Stimulated activated CD4-positive, alpha-beta T cell treated with anti-CD3 and anti-CD28 coated beads, Interleukin-2, amount 100 ng/mL, for 24 hours (primary cell): Measurements from ENCODE around the gene HVCN1.
A peak's percentile ranks its signal among the peaks of the same experiment; 100 is the strongest.

Experiments used
- DNase-seq, 2 donors: peaks; one replicate each; pipeline ENCODE4 v3.0.0-alpha.2; 2020

HVCN1 gene

DNA sequence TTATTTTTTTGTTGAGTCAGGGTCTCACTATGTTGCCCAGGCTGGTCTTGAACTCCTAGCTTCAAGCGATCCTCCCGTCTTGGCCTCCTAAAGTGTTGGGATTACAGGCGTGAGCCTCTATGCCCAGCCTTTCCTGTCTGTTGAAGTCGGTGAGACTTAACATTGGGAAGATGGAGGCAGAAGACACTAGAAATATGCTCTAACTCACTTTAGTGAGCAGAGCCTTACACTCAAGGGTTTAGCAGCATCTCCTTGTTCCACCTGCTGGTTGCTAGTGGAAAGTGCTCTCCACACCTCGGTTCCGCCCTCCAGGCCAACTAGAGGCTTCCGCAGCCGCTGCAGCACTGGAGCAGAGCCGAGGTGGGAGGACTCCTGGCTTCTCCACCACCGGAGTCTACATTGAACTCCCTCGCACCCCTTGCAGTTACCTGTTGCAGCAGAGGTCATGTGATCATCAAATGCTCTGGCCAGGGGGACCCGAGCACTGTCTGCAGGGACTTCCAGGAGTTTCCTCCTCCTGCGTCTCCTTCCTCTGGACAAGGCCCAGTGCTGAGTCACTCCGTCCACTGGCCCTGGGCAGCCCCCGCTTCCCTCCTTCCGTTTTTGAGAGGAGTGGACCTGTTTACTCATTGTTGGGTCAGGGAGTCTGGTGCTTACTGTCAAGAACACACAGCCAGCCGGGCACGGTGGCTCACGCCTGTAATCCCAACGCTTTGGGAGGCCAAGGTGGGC lies 9.4 kb upstream of the HVCN1 start:
- DNase-seq: peak; percentile 77 to 79

DNA sequence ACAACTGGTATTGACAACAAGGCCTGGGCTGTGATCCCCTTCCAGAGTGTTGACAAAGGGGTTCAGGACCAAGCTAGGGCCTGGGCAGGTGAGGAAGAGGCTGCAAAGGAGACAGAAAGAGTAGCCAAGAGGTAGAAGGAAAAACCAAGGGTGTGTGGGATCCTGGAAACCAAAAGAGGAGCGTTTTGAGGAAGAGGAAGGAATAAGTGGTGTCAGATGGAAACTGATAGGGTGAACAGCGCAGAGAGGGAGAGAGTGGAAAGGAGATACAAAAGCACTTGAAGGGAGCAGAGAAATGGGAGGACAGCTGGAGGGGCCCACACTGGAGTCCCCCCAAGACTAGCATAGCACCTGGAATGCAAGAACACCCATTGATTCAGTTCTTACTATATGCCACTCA lies 8.3 kb upstream of the HVCN1 start:
- DNase-seq: no peak

DNA sequence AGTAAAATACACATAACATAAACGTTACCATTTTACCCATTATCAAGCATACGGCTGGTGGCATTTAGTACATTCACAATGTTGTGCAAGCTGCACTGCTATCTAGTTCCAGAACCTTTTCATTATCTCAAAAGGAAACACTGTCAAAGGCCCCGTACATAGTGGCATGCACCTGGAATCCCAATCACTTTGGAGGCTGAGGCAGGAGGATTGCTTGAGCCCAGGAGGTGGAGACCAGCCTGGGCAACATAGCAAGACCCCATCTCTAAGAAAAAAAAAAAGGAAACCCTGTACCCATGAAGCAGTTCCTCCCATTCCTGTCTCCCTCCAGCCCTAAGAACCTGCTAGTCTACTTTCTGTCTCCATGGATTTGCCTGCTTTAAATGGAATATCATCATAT lies 7.4 kb upstream of the HVCN1 start:
- DNase-seq: no peak

DNA sequence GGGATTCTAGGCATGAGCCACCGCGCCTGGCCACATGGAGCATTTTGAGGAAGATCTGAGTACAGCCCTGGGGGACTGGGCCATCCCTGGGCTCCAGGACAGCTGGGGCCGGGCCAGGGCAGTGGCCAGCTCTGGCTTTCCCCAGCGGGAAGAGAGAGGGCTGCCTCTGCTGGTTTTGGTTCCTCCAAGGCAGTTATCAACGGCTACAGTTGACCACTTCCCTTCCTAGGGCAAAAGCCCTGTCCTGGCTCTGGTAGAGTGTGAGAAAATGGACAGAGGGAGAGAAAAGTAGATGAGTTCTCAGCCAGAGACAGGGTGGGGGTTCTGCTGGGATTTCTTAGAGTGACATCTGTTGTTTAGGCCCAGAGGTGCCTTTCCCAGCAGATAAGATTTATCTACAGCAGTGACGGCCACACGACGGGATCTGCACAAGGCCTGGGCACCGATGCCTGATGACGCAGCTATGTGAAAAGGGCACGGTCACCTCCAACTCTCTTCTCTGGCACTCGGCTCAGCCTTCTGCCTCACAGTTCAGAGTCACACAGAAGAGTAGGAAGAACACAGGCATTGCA lies 5.5 kb upstream of the HVCN1 start:
- DNase-seq: no peak

DNA sequence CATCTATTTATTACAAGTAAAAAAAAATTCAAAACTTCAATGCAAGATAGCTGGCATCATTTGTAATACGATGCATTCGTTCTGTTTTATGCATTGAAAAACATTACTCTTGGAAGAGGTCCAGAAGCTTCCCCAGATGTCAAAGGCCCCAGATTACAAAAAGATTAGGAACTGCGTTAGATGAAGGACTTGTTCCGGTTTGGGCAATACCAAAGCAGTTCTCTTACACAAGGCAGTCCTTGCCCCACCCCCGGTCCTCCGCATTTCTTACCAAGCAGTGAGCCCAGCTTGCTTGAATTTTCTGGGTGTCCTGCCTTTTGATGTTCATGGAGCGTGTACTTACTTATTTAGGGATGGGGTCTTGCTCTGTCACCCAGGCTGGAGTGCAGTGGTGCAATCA lies 4.8 kb upstream of the HVCN1 start:
- DNase-seq: no peak

DNA sequence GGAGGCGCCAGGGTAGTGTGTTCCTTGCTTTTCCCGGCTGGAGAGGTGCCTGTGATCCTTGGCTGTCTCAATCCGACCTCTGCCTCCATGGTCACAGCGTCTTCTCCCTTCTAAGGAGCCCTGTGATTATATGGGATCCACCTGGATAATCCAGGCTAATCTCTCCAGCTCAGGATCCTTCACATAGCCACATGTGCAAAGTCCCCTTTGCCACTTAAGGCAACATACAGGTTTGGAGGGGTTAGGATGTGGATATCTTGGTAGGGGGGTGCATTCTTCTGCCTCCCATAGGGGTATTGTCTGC lies 1.2 kb upstream of the HVCN1 start:
- DNase-seq: no peak

DNA sequence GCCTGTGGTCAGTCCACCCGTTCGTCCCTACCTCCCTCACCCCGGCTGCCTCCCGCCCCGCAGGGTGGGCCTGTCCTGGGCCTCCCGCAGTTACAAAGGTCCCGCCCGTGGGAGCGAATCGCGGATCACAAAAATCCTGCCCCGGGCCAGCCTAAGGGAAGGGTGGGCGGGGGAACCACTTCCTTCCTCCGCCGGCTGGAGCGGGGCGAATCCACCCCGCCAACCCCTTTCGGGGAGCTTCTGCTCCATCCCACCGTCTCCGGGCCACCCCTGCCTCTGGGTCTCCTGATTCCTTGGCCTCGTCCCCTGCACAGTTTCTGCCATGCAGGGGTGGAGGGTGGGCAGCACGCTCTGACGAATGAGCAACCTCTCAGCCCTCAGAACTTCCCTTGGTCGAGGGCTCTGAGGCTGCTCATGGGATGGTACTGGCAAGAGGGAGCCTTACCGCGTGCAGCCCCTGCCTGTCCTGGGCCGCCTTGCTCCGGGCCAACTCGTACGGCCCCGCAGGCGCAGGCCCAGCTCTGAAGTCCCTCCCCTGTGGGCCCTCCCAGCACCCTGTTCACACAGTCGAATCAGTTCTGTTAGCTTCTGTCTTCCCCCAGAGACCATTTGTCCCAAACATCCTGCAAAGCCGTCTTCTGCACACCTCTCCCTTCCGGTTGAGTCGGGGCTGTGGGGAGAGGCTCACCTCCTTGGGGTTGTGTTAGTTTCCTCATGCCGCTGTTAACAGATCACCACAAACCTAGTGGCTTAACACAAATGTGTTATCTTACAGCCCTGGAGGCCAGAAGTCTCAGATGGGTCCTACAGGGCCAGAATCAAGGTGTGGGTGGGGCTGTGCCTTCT lies 589 bp upstream of the HVCN1 start:
- DNase-seq: peak; percentile 44 to 62

DNA sequence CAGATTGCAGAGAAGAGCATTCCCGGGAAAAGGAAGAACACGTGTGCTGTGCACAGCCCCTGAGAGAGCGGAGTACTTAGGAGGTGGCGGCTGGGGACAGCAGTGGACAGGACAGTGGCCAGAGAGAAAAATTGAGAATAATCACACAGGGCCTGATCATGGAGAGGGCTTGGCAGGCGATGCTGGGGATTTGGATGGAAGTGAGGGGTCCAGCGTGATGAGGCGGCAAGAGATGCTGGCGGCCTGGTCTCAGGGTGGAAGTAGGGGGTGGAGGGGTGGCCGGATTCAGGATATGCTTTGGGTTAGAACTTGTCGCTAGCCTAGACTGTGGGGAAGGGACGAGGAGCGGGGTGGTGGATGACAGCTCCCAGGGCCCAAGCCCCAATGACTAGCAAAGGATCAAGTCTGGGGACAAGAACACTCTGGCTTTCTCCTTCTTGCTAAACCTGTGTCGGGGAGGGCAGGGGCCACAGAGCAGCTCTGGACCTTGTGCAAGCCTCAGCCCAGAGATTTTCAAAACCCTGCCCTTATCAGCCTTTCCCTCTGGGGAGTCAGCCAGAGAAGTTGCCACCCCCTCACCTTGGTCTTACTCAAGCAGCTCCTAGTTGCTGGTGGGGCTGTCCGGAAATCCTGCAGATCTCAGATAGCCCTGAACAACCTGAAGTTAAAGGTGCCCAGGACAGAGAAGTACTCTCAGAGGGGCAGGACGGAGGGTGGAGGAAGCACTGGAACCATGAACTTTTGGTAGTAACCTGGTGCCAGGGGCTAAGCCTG lies 1.3 kb downstream of the HVCN1 start:
- no peak for DNase-seq

DNA sequence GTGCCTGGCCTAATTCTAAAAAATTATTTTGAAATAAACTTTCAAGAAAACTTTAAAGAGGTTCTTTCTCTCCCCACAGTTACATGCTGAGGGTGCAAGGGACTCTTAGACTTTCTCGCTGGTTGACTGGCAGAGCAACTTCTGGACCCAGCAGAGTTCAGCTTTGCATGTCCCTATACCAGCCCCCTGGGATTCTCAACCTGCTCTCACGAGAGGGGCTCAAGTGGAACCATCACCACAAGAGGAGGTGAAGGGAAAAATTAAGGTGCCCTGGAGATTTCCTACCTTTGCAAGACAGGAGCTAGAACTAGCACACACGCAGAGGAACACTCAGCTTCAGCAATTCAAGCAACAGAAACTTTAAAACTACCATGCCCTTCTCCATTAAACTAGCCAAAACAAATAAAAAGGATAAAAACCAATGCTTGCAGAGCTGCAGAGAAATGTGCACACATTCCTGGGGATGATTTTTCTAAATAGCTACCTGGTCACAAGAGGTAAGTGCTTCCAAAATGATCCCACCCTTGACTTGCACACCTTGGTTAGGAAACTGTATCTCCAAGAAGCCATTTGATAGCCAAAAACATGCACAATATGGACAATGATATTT lies 2.5 kb downstream of the HVCN1 start:
- no peak for DNase-seq

DNA sequence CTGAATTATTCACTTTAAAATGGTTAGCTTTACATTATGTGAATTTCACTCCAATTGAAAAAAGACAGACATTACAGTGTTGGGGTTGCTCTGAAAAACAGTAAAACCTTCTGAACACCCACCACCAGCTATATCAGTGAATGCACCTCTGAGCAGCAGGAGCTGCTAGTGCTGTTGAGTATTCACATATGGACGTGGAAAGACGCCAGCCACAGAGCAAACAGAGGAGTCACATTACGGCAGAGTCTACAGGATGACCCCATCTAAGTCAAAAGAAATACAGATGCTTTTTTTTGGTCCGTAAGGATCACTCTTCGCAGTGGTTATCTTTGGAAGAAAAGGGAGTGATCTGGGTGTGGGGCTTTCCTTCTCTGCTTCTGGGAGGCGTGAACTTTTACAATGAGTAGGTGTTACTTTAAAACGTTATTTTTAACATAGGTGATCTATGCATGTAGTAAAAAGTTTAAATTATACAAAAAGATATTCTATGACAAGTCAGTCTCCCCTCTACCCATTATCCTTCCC lies 4.5 kb downstream of the HVCN1 start:
- no peak for DNase-seq

DNA sequence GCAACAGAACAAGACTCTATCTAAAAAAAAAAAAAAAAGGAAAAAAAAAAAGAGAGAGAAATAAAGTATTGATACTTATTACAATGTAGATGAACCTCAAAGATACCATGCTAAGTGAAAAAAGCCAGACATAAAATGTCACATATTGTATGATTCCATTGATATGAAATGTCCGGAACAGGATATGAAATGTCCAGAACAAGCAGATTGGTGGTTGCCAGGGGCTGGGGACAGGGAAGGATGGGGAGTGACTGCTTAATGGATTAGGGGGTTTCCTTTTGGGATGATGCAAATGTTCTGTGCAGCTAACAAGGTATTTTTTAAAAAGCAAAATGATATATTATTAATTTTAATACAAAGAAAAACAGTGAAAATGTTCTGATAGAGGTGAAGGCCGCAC lies 5.0 kb downstream of the HVCN1 start:
- DNase-seq: no peak

DNA sequence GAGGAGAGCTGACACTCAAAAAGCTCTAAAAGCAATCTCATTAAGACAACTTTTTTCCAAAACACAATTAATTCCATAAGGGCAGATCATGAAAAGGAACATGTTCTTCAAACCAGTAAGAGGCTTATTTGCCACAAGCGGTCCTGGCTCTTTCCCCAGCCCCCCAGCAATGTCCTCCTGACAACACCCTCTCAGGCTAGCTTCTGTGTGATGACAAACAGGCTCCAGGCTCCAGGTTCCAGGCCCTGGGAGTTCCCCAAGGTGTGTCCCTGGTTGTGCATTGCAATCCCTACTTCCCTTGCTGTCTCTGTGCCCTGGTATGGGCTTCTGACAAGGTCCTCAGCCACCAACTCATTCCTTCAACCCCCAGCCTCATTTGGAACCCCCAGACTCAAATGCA lies 8.9 kb downstream of the HVCN1 start:
- no peak for DNase-seq

DNA sequence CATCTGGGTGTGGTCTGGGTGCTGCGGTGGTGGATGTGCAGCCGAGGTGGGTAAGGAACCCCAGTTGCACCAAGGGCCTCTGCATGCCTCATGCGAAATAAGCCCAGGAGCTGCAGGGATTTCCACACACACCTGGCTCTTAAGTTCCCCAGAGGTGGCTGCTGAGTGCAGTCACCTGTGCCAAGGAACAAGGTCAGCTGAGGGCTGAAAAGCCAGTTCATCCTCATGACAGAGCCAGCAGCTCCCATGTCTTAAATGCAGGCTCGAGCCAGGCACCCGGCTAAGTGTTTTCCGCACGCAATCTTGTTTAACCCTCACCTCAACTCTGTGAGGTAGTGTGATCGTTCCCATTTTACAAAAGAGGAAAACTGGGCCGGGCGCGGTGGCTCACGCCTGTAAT lies 9.7 kb downstream of the HVCN1 start:
- DNase-seq: no peak

DNA sequence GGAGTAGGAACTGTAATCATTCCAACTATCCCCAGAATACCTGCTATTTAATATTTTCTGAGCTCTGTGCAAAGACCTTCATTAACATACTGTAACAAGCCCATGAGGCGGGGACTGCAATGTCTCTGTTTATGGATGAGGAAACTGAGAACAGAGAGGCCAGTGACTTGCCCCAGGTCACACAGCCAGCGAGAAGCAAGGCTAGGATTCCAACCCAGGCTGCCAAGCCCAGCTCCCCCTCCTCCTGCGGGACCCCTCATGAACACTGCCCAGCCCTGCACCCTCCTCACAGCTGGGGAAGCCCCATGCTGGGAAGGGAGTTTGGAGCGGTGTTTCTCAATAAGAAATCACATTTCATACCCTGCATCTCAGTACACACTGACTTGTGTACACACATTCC lies 10.9 kb downstream of the HVCN1 start:
- no peak for DNase-seq

DNA sequence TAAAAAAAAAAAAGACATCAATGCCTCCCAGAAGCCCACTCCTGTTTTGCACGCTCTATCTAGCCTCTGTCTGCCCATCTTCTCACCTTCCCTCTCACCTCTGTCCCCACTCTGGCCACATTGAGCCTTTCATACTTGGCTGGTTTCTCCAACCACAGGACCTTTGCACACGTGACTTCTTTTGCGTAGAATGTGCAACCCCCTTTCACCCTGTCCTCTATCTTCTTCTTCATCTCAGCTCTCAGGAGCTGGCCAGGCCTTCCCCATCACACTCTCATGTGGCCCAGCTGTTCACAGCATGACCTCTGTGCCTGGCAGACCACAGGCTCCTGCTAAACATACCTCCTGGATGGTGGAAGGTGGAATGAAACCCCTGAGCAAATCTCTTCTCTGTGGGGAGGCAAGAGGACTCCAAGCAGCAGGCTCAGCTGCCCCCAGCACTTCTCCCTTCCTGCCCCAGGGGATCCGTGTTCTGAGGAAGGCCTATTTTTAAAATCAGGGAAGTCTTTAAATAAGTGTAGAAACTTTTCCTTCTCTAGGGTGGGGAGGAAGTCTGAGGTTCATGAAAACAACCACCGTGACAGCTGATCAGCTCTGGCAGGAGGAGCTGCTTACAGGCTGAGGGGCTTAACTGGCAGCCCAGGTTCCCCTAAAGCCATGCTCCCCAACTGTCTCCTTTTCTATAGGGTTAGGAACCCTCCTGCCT lies 11.6 kb downstream of the HVCN1 start:
- no peak for DNase-seq

DNA sequence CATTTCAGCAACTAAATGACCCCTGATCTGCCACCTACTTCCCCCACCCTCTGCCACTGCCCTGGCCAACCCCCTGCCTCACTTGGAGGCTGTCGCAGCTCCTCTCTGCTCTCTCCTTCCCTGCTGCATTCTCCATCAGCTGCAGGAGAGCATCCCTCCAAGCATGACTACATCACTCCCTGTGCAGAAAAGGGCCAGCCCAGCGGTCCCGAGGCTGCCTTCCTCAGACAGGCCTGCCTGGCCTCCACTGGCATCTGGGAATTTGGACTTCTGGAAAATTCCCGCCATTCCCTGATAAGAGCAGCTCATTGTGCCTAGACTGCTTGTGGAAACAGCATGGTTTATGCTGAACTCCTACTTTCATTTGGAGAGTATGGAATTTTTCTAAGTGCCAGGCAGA lies 12.7 kb downstream of the HVCN1 start:
- DNase-seq: no peak

DNA sequence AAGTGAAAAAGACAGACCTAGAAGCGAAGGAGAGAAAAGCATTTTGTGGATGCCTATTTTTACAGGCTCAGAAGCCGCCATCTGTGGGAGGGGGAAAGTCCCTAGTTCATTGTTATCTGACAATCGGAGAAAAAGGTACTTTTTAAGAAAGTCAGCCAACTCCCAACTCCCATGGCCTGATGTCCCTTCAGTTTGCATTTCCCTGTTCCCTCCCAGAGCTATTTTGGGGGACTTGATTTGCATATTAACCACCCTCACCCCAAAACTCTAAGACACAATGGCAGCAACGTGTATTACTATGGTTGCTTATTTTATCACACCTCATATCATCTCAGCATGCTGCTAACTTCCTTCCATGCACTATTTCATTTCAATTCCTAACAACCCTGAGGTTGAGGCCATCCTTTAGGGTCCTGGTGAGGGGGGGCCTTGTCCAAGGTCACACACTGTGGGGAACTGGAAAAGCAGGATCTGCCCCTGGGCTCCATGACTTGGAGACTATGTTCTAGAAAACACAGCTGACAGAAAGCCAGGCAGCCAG lies 18.7 kb downstream of the HVCN1 start:
- peak; percentile 44 to 61 for DNase-seq

DNA sequence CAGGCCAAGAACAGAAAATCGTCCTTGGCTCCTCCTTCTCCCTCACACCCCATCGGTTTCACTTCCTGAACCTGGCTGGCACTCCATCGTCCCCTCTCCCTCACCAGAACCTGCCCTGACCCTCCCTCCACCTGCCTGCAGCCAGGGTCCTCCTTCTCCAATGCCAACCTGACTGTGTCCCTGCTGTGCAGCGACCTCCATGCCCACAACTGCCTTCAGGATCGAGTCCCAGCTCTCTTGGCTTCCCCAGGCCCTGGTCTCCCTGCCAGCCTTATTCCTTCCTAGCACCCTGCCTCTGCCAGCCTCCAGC lies 19.8 kb downstream of the HVCN1 start:
- no peak for DNase-seq

DNA sequence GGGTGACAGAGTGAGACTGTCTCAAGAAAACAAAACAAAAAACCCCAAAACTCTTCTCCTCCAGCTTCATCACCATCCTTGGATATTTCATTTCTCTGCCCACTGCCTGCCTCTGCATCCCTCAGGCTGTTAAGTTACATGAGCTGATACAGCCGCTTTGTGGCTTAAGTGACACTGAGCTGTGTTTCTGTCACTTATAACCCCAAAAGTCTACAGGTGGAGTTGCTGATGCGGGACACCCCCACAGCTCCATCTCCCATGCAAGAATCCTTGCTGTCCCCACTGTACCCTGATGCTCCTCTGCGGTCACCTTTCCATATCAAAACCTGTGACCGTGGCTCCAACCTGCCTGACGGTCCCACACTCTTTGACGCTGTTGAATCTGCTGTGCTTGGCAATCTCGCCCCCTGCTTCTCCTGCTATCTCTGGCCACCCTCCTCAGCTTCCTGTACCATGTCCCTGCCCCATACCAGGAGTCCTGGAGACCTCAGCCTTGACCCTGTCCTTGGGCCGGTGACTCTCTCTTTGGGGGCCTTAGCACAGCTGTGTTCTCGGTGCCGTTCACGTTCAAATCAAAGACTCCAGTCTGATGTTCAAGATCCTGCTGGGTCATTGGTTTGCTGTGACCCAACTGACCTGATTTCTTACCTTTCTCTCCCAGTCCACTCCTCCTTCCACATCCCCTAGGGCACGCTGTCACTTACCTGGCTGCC lies 20.3 kb downstream of the HVCN1 start:
- no peak for DNase-seq

DNA sequence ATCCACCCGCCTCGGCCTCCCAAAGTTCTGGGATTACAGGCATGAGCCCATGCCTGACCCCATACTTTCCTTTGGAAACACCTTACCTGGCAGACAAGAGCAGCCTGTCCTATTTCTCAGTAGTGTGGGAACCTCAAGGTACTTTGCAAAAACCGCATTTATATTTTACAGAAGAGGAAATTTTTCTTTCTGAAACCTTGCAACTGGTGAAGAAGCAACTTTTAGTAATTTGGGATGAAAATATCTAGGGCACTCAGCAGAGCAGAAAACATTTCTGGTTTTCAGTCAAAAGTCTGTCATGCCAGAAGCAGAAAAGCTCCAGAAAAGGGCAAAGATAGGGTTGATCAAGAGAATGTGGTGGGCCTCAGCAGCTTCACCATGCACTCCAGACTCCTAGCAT lies 21.2 kb downstream of the HVCN1 start:
- DNase-seq: no peak

DNA sequence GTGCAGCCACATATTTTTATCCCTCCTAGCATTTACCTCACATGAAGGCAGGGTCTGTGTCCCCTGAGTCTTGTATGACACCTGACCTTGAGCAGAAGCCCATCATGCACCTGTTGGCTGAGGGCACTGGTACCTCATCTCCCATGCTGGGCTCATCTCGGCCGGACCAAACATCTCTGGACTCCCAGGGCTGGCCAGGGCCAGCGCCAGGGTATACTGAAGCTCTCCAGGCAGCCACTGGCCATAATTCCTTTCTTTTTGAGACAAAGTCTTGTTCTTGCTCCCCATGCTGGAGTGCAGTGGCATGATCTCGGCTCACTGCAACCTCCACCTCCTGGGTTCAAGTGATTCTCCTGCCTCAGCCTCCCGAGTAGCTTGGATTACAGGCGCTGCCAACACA lies 22.0 kb downstream of the HVCN1 start:
- no peak for DNase-seq
